Immature natural killer cell (primary cell): ENCODE data around the gene IFT74. TPM values are rescaled to one million over a fixed set of nuclear protein-coding genes. Genes with fewer than 3 reads are reported as not detected.

Experiments
- DNase-seq, 3 donors: peaks; one replicate each; pipeline ENCODE4 v3.0.0; 2022; ENCODE audit warnings: mixed read lengths in 1 of 3
- H3K27ac Mint-ChIP-seq, 6 donors: one replicate each; pipeline ENCODE4 v1.8.0; 2020; ENCODE audit warnings: mixed read lengths in 6 of 6, mild to moderate bottlenecking in 5 of 6, inconsistent platforms in 4 of 6, moderate library complexity in 3 of 6
- H3K27me3 Mint-ChIP-seq, 3 donors: one replicate each; pipeline ENCODE4 v1.8.0; 2020 to 2021; ENCODE audit warnings: low read depth in 3 of 3, mild to moderate bottlenecking in 3 of 3, mixed read lengths in 3 of 3, moderate library complexity in 3 of 3, inconsistent platforms in 1 of 3
- H3K36me3 Mint-ChIP-seq, 3 donors: one replicate each; pipeline ENCODE4 v1.8.0; 2020; ENCODE audit warnings: mixed read lengths in 3 of 3, inconsistent platforms in 2 of 3, mild to moderate bottlenecking in 2 of 3
- H3K4me1 Mint-ChIP-seq, 2 donors: one replicate each; pipeline ENCODE4 v1.8.0; 2020; ENCODE audit warnings: inconsistent platforms in 2 of 2, mild to moderate bottlenecking in 2 of 2, mixed read lengths in 2 of 2, moderate library complexity in 1 of 2
- H3K4me3 Mint-ChIP-seq, 5 donors: one replicate each; pipeline ENCODE4 v1.8.0; 2020; ENCODE audit warnings: mild to moderate bottlenecking in 5 of 5, mixed read lengths in 5 of 5, inconsistent platforms in 3 of 5, moderate library complexity in 3 of 5
- H3K9me3 Mint-ChIP-seq, 6 donors: one replicate each; pipeline ENCODE4 v1.8.0; 2020; ENCODE audit warnings: mild to moderate bottlenecking in 6 of 6, mixed read lengths in 6 of 6, inconsistent platforms in 4 of 6, moderate library complexity in 3 of 6
- polyA plus RNA-seq, 3 donors: library from polyadenylated mRNA; unstranded; fragments of 300-500 nt; fragmentation: Illumina TruSeq; gene quantifications; one replicate each; pipeline ENCODE4 v1.2.3, GENCODE V29; 2021

Gene IFT74
- polyA plus RNA-seq, 3 donors from 2014 or later: 4.3 to 9.7 (median 4.6) TPM

DNA sequence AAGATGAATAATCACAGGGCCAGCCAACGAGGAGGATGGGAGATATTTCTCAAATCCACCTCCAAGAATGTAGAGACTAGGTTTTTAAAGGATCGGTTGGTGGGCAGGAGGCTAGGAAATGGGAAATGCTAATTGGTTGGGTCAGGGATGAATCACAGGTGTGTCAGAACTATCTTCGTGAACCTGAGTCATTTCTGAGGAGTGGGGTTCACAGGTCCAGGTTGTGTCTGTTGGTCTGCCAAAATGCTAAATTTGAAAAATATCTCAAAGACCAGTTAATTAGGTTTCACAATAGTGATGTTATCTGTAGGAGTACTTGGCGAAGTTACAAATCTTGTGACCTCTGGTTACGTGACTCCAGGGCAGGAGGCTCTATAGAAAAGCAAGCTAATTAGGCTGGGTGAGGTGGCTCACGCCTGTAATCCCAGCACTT is 6.6 kb upstream of the IFT74 start:
- Mint-ChIP-seq H3K27ac (no peak overlapping the region), H3K36me3 (no peaks in the 10 kb centered on the region), H3K4me1 (peaks cover 32 to 37% of the 10 kb centered on the region in 2 donors), H3K27me3 (peaks cover 7 to 17% (median 11%) of the 10 kb centered on the region in 3 donors), H3K9me3 (no peaks in the 10 kb centered on the region), H3K4me3 (no peak overlapping the region)
- DNase-seq: no peak

DNA sequence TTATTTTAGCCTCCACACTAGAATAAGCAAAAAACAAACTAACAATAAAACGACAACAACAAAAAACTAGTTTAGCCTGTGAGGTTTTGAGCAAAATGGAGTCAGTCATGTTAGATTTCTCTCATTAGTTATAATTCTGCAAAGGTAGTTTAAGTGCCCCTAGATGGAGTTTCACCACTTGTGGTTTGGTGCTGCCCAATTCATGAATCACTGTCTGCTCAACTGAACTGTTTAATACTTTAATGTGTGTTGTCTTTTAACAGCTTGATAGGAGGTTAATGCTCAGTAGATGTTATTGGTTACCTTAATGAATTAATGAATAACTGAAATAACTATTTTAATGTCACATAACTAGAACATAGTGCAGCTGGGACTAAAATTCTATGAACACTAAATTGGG is 5.7 kb upstream of the IFT74 start:
- Mint-ChIP-seq H3K9me3 (no peaks in the 10 kb centered on the region), H3K4me1 (peaks cover 32 to 41% of the 10 kb centered on the region in 2 donors), H3K27ac (no peak overlapping the region), H3K27me3 (peaks cover 9 to 17% (median 11%) of the 10 kb centered on the region in 3 donors), H3K4me3 (no peak overlapping the region), H3K36me3 (no peaks in the 10 kb centered on the region)
- no peak for DNase-seq

DNA sequence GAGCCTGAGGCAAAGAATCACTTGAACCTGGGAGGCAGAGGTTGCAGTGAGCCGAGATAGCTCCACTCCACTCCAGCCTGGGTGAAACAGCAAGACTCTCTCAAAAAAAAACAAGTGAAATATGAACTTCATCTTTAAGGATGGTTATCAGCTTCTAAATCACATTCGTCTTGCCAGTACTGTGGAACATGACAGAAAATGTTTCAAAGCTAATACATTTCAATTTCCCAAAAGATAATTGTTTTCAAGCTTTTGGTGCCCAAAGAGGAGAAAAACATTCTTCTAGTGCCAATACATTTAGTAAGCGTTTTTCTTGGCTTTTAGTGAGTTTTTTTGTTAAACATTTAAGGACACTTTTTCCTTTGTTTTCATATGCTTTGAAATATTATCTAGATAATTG is 4.4 kb upstream of the IFT74 start:
- Mint-ChIP-seq H3K9me3 (no peaks in the 10 kb centered on the region), H3K27me3 (peaks cover 9 to 14% (median 11%) of the 10 kb centered on the region in 3 donors), H3K36me3 (no peaks in the 10 kb centered on the region), H3K27ac (no peak overlapping the region), H3K4me3 (no peak overlapping the region), H3K4me1 (peaks cover 31 to 42% of the 10 kb centered on the region in 2 donors)
- no peak for DNase-seq

DNA sequence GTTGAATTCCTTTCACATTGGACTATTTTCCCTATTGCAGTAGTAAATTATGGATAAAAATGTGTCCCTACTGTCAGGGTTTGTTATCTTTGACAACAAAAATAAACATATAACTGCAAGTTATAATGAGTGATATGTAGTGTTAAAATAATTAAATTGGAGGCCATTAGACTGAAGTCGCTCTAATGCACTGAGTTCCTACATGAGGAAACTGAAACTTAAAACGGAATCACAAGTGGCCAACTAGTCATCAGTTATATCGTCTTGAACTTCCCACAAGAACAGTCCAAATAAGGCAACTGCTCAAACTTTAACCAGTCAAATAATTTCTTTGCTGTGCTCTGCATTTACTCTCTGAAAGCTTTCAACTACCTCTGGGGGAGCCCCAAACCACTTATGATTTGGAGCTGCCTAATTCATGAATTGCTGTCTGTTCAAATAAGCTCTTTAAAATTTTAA is 2.1 kb upstream of the IFT74 start:
- H3K4me1 Mint-ChIP-seq: peaks cover 27 to 32% of the 10 kb centered on the region in 2 donors
- no peaks in the 10 kb centered on the region for H3K36me3 Mint-ChIP-seq
- peaks cover 3 to 5% (median 4%) of the 10 kb centered on the region in 3 donors for H3K27me3 Mint-ChIP-seq
- DNase-seq: peak in 1 of 3 donors; percentile 36
- no peaks in the 10 kb centered on the region for H3K9me3 Mint-ChIP-seq
- peak overlapping the region in 3 of 6 donors; percentile 58 to 80 (median 77) for H3K27ac Mint-ChIP-seq
- H3K4me3 Mint-ChIP-seq: peak overlapping the region in 3 of 5 donors; percentile 20 to 57 (median 36)

DNA sequence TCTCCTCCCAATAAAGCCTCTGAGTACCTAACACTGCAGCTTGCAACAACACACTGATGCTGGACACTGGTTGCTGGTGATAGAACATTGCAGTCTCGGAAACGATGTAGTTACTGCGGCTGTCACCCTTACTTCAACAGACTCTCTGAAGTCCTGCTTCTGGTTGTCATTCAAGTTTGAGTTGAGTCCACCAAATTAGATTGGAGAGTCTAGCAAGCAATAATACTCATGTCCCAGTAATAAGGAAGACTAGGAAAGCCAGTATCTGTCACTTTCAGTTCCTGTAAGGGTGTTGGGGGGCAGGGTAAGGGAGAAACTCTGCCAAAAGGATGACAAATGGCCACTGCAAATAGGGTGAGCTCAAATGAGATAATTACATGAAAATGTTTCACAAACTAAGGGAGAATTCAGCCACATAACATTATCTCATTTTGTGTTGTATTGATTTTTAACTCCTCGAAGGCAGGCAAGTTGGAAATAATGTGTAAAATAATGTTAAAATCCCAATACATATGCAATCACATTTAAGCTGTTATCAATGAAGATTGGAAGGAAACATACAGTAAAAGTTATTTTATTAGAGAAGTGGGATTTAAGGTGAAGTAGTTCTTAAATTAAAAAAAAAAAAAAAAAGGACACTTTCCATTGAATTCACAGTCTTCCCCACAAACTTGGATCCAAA is 849 bp upstream of the IFT74 start:
- Mint-ChIP-seq H3K27me3 (peaks cover 0 to 3% (median 2%) of the 10 kb centered on the region in 3 donors), H3K4me1 (peaks cover 27 to 32% of the 10 kb centered on the region in 2 donors), H3K36me3 (no peaks in the 10 kb centered on the region), H3K4me3 (peak overlapping the region; percentile 89 to 96 (median 92)), H3K27ac (peak overlapping the region; percentile 85 to 96 (median 92)), H3K9me3 (no peaks in the 10 kb centered on the region)
- peak in 1 of 3 donors; percentile 9 for DNase-seq

DNA sequence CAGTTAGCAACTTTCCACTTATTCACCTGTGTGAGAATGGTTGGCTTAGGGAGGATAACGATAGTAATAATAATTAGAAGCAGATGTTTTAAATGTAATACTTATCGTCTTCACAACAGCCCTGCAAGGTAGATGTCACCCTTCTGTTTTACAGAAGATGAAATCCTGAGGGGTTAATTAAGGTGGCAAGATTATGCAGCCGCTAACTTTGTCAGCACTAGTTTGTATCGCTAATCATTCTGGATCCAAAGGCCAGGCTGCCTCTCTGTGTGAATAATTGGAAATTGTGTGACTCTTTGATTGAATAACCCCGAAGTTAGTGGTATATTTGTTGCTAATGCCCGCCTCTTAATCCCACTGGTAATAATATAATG is 635 bp downstream of the IFT74 start:
- H3K9me3 Mint-ChIP-seq: no peaks in the 10 kb centered on the region
- peaks cover 0 to 3% (median 2%) of the 10 kb centered on the region in 3 donors for H3K27me3 Mint-ChIP-seq
- DNase-seq: no peak
- H3K27ac Mint-ChIP-seq: peak overlapping the region; percentile 85 to 96 (median 92)
- peaks cover 30 to 32% of the 10 kb centered on the region in 2 donors for H3K4me1 Mint-ChIP-seq
- H3K36me3 Mint-ChIP-seq: no peaks in the 10 kb centered on the region
- peak overlapping the region; percentile 89 to 96 (median 92) for H3K4me3 Mint-ChIP-seq

DNA sequence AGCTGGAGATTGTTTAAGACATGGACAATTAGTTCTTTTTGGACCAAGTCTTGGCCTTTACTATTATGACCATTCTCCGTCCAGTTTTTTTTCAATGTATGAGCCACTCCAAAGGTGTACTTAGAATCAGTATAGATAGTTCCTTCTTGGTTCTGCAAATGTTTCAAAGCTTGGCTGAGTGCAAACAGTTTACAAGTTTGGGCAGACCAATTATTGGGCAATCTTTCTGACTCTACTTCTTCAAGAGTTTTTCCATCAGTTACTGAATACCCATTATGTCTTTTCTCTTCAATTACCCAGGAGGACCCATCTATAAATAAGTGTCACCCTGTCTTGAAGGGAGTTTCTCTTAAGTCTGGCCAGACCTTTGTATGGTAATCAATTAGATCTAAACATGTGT is 15.5 kb downstream of the IFT74 start:
- peaks cover 0 to 2% (median 0%) of the 10 kb centered on the region in 3 donors for H3K27me3 Mint-ChIP-seq
- no peak overlapping the region for H3K27ac Mint-ChIP-seq
- H3K9me3 Mint-ChIP-seq: no peaks in the 10 kb centered on the region
- H3K4me3 Mint-ChIP-seq: no peak overlapping the region
- H3K36me3 Mint-ChIP-seq: peaks cover 6 to 14% (median 10%) of the 10 kb centered on the region in 3 donors
- no peak for DNase-seq
- no peaks in the 10 kb centered on the region for H3K4me1 Mint-ChIP-seq

DNA sequence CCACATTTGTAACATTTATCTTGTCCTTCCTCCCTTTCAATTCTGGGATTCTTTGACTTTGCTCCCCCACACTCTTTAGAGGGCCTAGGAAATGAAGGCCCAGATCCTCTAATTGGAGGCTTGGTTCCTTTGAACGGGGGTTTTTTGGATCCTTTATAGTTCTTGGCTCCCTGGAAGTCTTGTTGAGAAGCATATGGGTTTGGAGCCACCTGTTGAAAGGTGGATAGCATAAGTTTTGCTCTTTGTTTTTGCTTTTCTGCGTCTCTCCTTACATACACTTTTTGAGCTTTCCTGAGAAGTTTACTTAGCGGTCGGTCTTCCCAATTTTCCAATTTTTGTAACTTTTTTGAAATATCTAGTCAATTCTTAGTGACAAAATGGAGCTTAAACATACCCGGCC is 17.8 kb downstream of the IFT74 start:
- no peaks in the 10 kb centered on the region for H3K4me1 Mint-ChIP-seq
- no peak overlapping the region for H3K27ac Mint-ChIP-seq

DNA sequence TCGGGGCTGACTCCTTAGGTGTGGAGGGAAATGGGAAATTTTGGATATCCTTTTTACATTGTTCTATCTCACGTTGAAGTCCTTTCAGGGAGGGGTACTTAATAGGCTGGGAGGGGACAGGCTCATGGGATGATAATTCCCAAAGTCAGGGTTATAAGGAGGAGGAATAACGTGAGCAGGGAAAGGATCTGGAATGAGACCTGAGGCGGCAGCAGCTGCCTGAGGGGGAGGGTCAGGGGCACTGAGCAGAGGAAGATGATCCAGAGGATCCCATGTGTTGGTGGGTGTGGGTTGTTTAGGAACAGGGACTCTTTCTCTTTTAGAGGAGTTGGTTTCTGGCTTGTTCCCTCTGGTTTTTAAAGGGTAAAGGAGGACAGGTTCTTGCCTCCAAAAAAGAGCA is 18.7 kb downstream of the IFT74 start:
- DNase-seq: no peak
- H3K27ac Mint-ChIP-seq: peak overlapping the region in 1 of 6 donors; percentile 8
- peaks cover 3 to 6% (median 4%) of the 10 kb centered on the region in 3 donors for H3K36me3 Mint-ChIP-seq
- no peaks in the 10 kb centered on the region for H3K9me3 Mint-ChIP-seq
- H3K4me1 Mint-ChIP-seq: no peaks in the 10 kb centered on the region
- H3K4me3 Mint-ChIP-seq: no peak overlapping the region
- H3K27me3 Mint-ChIP-seq: no peaks in the 10 kb centered on the region

More for the DNA sequence above, 17.8 kb downstream of the IFT74 start:
- DNase-seq: no peak
- Mint-ChIP-seq H3K9me3 (no peaks in the 10 kb centered on the region), H3K27me3 (peaks cover 0 to 2% (median 0%) of the 10 kb centered on the region in 3 donors), H3K36me3 (peaks cover 3 to 14% (median 10%) of the 10 kb centered on the region in 3 donors), H3K4me3 (no peak overlapping the region)

DNA sequence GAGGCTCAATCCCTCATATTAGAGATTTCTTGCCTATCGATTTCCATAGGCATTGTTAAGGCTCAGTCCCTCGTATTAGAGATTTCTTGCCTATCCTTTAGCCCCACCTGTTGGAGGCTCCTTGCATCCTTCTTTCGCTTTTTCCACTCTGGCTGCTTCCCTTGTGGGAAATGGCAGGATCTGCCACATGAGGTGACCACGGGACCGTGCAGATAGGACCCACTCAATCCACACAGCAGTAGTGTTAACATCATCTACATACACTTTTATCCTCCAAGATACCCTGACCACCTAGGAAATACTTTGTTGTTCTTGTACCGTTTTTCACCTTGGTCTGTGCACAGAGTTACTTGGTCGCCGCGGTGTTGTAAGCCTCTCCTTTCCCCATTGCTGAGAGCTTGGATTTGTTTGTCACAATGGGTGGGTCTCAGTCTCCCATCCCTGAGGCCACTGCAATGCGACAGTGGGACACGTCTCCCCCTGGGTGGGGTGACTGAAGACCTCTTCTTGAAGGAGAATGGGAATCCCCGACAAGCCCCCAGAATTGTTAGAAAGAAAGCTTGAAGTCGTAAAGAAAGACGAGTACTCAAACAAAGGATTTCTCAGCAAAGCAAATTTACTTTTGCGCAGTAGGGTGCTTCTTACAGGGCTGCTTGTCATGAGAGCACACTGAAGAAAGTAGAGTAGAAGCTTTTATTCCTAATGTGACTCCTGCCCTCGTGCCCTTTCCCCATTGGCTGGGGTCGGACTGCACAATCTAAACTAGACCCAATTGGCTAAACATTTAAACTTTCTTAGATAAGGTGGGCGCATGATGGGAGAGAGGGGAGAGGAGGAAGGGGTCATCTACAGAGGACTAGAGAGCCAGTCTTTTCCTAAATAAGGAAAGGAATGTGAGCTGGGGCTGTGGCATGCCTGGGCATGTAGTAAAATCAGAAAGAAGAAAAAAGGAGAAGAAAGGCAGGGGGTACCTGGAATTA is 19.8 kb downstream of the IFT74 start:
- no peak overlapping the region for H3K4me3 Mint-ChIP-seq
- no peaks in the 10 kb centered on the region for H3K4me1 Mint-ChIP-seq
- no peak overlapping the region for H3K27ac Mint-ChIP-seq
- no peaks in the 10 kb centered on the region for H3K9me3 Mint-ChIP-seq
- peaks cover 0 to 8% (median 3%) of the 10 kb centered on the region in 3 donors for H3K36me3 Mint-ChIP-seq
- no peak for DNase-seq
- H3K27me3 Mint-ChIP-seq: no peaks in the 10 kb centered on the region

DNA sequence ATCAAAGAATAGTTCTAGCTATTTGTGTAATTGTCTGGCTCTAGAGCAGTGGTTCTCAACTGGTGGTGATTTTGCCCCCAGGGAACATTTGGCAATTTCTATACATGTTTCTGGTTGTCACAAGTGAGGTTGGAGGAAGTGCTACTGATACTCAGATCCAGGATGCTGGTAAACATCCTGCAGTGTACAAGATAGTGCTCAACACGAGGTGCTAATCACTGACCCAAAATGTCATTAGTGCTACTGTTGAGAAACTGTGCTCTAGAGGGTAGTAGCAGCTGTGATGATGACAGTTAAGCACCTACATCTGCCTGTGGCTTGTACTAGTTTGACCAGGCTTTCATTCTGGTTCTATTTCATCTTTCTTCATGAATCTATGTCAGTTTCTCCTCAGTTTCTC is 27.1 kb downstream of the IFT74 start:
- no peaks in the 10 kb centered on the region for H3K4me1 Mint-ChIP-seq
- no peaks in the 10 kb centered on the region for H3K27me3 Mint-ChIP-seq
- no peak overlapping the region for H3K27ac Mint-ChIP-seq
- H3K9me3 Mint-ChIP-seq: no peaks in the 10 kb centered on the region
- DNase-seq: no peak
- peaks cover 17 to 18% (median 17%) of the 10 kb centered on the region in 3 donors for H3K36me3 Mint-ChIP-seq
- H3K4me3 Mint-ChIP-seq: no peak overlapping the region

DNA sequence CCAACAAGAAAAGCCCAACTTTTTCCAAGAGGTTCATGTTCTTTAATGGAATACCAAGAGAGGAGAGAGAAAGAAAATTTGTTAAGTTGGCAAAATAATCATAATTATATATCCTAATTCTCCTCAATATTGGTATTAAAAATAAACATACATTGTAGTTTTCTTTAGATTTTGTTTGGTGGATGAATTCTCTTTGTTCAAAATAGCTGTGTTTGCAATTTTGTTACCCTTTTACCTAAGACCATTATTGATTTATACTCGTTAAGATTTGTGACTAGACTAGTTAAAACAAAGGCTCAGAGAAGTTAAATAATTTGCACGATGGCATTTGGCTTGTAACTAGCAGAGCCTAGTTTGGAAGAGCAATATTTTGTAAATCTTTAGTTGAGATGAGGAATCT is 39.6 kb downstream of the IFT74 start:
- H3K27me3 Mint-ChIP-seq: no peaks in the 10 kb centered on the region
- H3K4me3 Mint-ChIP-seq: no peak overlapping the region
- DNase-seq: no peak
- H3K4me1 Mint-ChIP-seq: no peaks in the 10 kb centered on the region
- H3K36me3 Mint-ChIP-seq: peaks cover 0 to 5% (median 4%) of the 10 kb centered on the region in 3 donors
- no peak overlapping the region for H3K27ac Mint-ChIP-seq
- H3K9me3 Mint-ChIP-seq: no peaks in the 10 kb centered on the region

DNA sequence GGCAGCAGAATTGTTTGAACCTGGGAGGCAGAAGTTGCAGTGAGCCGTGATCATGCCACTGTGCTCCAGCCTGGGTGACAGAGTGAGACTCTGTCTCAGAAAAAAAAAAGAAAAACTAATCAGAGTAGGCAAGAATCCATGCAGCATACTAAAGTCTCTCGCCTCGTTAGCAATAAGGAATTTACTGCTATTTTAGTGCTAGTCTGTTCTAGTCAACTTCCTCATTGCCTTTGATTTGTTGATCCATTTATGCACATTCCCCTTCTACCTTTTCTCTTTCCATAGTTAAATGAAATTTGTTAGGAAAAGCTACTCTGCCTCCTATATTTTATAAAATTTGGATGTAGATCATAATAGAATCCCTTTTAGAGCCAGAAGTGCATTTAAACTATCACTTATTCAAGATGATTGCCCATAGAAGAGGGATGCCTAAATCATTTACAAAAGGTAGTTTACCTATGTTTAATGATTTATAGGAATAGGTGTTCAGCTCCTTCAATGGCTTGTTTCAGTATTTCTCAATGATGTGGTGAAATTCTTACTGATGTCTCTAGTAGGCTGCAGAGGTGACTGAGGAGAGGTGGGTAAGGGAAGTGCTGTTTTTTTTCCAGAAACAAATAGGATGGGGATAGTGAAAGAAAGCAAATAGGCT is 47.3 kb downstream of the IFT74 start:
- Mint-ChIP-seq H3K36me3 (peaks cover 3 to 19% (median 5%) of the 10 kb centered on the region in 3 donors), H3K4me1 (no peaks in the 10 kb centered on the region), H3K27ac (no peak overlapping the region), H3K27me3 (peaks cover 0 to 3% (median 0%) of the 10 kb centered on the region in 3 donors), H3K9me3 (peaks cover 0 to 2% (median 0%) of the 10 kb centered on the region in 6 donors), H3K4me3 (no peak overlapping the region)
- DNase-seq: no peak
